Uterus (tissue), 4 donors: ENCODE data around the gene CACNA2D1. TPM values are rescaled to one million over a fixed set of nuclear protein-coding genes. Genes with fewer than 3 reads are reported as not detected.

ENCODE experiments used
- DNase-seq, 2 donors: peaks; one replicate each; pipeline ENCODE4 v3.0.0-alpha.2; 2019 to 2020
- H3K27ac ChIP-seq, 2 donors: fragments of 200-600 bp; sonication (generic); 1 replicate in 1 of 2; 2 replicates in 1 of 2; pipeline ENCODE4 v1.5.1; 2016 to 2018
- H3K27me3 ChIP-seq, 2 donors: fragments of 200-600 bp; sonication (generic); one replicate each; pipeline ENCODE4 v1.5.1; 2018 to 2019; ENCODE audit warnings: control low read depth in 1 of 2
- H3K36me3 ChIP-seq, 2 donors: fragments of 200-600 bp; sonication (generic); one replicate each; pipeline ENCODE4 v1.5.1; 2019; ENCODE audit warnings: control low read depth in 1 of 2
- H3K4me1 ChIP-seq, 2 donors: fragments of 200-600 bp; sonication (generic); one replicate each; pipeline ENCODE4 v1.5.1; 2018 to 2019; ENCODE audit warnings: control low read depth in 1 of 2
- H3K4me3 ChIP-seq, 2 donors: fragments of 200-600 bp; sonication (generic); 1 replicate in 1 of 2; 2 replicates in 1 of 2; pipeline ENCODE4 v1.5.1; 2018 to 2019; ENCODE audit warnings: mild to moderate bottlenecking in 1 of 2
- H3K9me3 ChIP-seq, 2 donors: fragments of 200-600 bp; sonication (generic); one replicate each; pipeline ENCODE4 v1.5.1; 2019; ENCODE audit warnings: control low read depth in 1 of 2
- POLR2A ChIP-seq, 2 donors: fragments of 450-650 bp; IDR thresholded peaks; one replicate each; pipeline ENCODE4 v1.6.1; 2016; ENCODE audit warnings: antibody characterized with exemption in 2 of 2, mild to moderate bottlenecking in 1 of 2, moderate library complexity in 1 of 2
- intact Hi-C: fragments of 100-400 bp; cut with DNase I; formaldehyde crosslinking; loops from one replicate; pipeline ENCODE4 v1.15.1; 2023; ENCODE audit warnings: low total_unique reads
- total RNA-seq, 4 donors: library from RNA; depleted of rRNA in 3 of 4; stranded (reverse); fragments of >200 nt in 3 of 4; gene quantifications; one replicate each; pipeline versions ENCODE4 v1.1.0 to v1.2.4, GENCODE V29; 2014 to 2023
- TF ChIP-seq, protein P1 (sequence below), 4 experiments: fragments of 200-600 bp in 2 of 4; fragments of 450-650 bp in 2 of 4; sonication (generic) in 2 of 4; IDR thresholded peaks; one replicate each; pipeline ENCODE4 v1.5.1; 2016 to 2019; ENCODE audit warnings: antibody characterized with exemption in 4 of 4, mild to moderate bottlenecking in 2 of 4, moderate library complexity in 1 of 4
- donor health status: DM: yes; HTN: yes; CAD: no.

Gene CACNA2D1
- total RNA-seq, 4 donors from 2014 or later = 30.1 to 54.1 (median 43.6) TPM

DNA sequence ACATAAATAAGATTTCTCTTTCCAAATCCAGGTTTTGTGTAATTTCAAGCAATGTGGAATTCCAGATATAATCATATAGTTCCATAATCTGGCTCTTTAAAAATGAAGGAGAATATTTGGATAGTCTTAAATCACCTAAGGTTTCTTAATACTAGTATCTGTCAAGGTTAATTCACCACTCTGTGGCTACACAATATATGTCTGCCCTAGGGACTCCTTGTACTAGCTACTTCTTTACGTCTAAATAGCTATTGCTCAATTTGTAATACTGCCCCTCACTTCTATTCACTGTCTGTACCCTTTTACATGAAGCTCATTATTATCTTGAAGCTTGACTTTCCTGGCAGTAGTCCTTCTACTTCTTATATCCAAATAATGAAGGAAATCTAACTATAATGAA, 47.2 kb downstream of the CACNA2D1 start:
- Histone ChIP-seq H3K4me3 (no peak overlapping the region), H3K4me1 (no peaks in the 10 kb centered on the region), H3K27me3 (no peaks in the 10 kb centered on the region), H3K9me3 (no peaks in the 10 kb centered on the region), H3K36me3 (no peaks in the 10 kb centered on the region), H3K27ac (no peak overlapping the region)
- TF ChIP-seq, protein P1, sequence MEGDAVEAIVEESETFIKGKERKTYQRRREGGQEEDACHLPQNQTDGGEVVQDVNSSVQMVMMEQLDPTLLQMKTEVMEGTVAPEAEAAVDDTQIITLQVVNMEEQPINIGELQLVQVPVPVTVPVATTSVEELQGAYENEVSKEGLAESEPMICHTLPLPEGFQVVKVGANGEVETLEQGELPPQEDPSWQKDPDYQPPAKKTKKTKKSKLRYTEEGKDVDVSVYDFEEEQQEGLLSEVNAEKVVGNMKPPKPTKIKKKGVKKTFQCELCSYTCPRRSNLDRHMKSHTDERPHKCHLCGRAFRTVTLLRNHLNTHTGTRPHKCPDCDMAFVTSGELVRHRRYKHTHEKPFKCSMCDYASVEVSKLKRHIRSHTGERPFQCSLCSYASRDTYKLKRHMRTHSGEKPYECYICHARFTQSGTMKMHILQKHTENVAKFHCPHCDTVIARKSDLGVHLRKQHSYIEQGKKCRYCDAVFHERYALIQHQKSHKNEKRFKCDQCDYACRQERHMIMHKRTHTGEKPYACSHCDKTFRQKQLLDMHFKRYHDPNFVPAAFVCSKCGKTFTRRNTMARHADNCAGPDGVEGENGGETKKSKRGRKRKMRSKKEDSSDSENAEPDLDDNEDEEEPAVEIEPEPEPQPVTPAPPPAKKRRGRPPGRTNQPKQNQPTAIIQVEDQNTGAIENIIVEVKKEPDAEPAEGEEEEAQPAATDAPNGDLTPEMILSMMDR (IDR thresholded peaks at IDR 0.05) = no peak
- no peak for TF ChIP-seq POLR2A (IDR thresholded peaks at IDR 0.05)
- no peak for DNase-seq
- intact Hi-C loops = no loop called here

DNA sequence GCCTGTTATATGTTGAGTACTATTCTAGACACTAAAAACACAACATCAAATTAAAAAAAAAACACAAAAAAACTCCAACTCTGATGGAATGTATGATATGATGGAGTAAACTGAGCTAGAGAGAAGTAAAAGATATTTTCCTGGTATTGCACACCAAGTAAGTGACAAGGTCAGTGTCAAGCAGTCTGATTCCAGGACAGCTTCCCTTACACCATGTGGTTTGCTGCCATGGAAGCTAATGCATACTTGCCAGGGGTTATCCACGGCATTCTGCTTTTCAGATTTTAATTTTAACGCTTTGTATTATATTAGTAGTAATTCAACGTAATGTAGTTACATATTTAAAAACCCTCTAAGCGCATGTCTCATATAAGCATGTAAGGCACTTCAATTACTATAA, 48.4 kb downstream of the CACNA2D1 start:
- Histone ChIP-seq H3K9me3 (no peaks in the 10 kb centered on the region), H3K27ac (no peak overlapping the region), H3K4me1 (no peaks in the 10 kb centered on the region), H3K36me3 (no peaks in the 10 kb centered on the region), H3K27me3 (no peaks in the 10 kb centered on the region), H3K4me3 (no peak overlapping the region)
- no peak for DNase-seq
- intact Hi-C loops = no loop called here
- TF ChIP-seq POLR2A (IDR thresholded peaks at IDR 0.05) = no peak
- TF ChIP-seq, protein P1 (IDR thresholded peaks at IDR 0.05) = no peak

DNA sequence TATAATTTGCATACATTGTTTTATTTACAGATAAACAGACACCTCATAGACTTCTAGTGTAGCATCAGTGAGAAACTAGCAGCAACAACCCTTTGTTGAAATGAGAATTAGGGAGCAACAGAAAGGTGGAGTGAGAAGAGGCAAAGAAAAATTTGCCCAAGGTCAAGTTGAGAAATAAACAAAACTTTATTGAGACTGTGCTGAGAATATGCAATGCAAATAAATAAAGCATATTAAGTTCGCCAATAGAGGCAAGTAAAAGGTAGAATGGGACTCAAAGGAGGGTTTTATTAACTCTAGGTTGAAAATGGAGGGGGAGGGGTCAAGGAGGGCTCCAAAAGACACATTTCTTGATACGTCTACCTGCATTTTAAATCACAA, 49.7 kb downstream of the CACNA2D1 start:
- intact Hi-C loops = no loop called here
- Histone ChIP-seq H3K4me1 (no peaks in the 10 kb centered on the region), H3K27me3 (no peaks in the 10 kb centered on the region), H3K4me3 (no peak overlapping the region), H3K36me3 (no peaks in the 10 kb centered on the region), H3K27ac (no peak overlapping the region), H3K9me3 (no peaks in the 10 kb centered on the region)
- no peak for DNase-seq
- TF ChIP-seq, protein P1 (IDR thresholded peaks at IDR 0.05) = no peak
- no peak for TF ChIP-seq POLR2A (IDR thresholded peaks at IDR 0.05)

DNA sequence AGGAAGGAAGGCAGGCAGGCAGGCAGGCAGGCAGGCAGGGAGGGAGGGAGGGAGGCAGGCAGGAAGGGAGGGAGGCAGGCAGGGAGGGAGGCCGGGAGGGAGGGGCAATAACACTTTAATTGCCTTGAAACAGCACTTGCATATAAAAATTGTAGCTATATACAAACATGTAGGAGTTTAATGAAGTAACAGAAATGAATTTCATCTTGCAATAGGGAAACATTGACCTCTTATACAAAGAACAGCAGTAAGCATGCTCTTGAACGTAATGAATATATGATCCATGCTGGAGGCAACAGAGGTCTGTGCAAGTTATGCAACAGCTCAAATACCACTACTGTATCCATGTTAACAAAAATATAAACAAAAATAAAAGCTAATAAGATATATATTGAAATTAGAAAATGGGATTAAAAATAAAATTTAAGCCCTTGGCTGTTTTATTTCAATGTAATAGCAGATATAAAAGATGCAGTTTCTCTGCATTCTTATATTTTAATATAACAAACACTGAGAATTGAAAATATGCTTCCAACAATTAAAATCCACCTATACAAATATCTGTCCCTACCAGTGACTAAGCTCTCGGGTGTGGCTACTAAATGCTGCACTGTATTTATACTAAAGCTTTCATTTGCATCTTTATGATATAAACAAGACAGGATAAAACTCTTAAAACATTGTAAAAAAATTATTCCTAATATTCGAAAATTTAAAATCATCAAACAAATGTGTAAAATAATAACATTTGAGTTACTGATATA, 50.3 kb downstream of the CACNA2D1 start:
- DNase-seq = no peak
- Histone ChIP-seq H3K27ac (no peak overlapping the region), H3K36me3 (no peaks in the 10 kb centered on the region), H3K4me3 (no peak overlapping the region), H3K9me3 (no peaks in the 10 kb centered on the region), H3K27me3 (no peaks in the 10 kb centered on the region), H3K4me1 (no peaks in the 10 kb centered on the region)
- intact Hi-C loops = no loop called here
- TF ChIP-seq, protein P1 (IDR thresholded peaks at IDR 0.05) = no peak
- no peak for TF ChIP-seq POLR2A (IDR thresholded peaks at IDR 0.05)

DNA sequence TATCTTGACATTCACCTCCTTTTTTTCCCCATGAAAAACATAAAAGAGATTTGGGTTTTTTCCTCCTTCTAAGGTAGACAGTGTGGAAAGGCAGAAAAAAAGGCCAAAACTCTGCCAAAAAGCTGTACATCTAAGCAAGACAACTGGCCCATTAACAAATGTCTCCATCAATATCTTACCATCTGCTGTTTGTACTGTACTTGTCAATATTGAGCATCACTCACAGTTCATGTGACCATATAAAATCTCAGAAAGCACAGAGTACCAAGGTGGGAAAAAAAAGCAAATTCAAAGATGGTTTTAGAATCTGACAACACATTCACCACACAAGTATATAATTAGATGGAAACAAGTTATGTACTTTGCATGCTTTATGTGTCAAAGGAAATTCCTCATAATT, 52.6 kb downstream of the CACNA2D1 start:
- intact Hi-C loops = no loop called here
- H3K9me3 ChIP-seq = no peaks in the 10 kb centered on the region
- no peaks in the 10 kb centered on the region for H3K4me1 ChIP-seq
- DNase-seq = no peak
- H3K27me3 ChIP-seq = no peaks in the 10 kb centered on the region
- H3K4me3 ChIP-seq = no peak overlapping the region
- no peak overlapping the region for H3K27ac ChIP-seq
- H3K36me3 ChIP-seq = no peaks in the 10 kb centered on the region
- TF ChIP-seq POLR2A (IDR thresholded peaks at IDR 0.05) = no peak
- TF ChIP-seq, protein P1 (IDR thresholded peaks at IDR 0.05) = no peak
